Hindlimb muscle (tissue), 1 donor: Measurements from ENCODE around the gene IGFBP3. TPM values are rescaled to one million over a fixed set of nuclear protein-coding genes. Genes with fewer than 3 reads are reported as not detected.
"Not testable (repeated sequence)": the region's sequence is repeated elsewhere in the genome, so short reads cannot be mapped to it uniquely, and the experiment has no call there.

Experiments used
- DNase-seq: peaks from one replicate; pipeline ENCODE4 v3.0.0-alpha.2; 2013
- polyA plus RNA-seq: library from polyadenylated mRNA; unstranded; fragments of 120-200 nt; gene quantifications from one replicate; pipeline ENCODE4 v1.2.1, GENCODE V29; 2013; ENCODE audit not compliant: insufficient read length

Gene IGFBP3
- polyA plus RNA-seq: 268 TPM

- peak; percentile 89 for DNase-seq
Measured at GRCh38 chr7:45920502-45921380, at the start of gene IGFBP3. IGFBP3 (minus strand) TSS chr7:45921272; CDS start chr7:45921140, 132 bp downstream.

- DNase-seq: no peak
Measured at GRCh38 chr7:45970454-45970853, 49.4 kb upstream of the IGFBP3 start.

- DNase-seq: no peak
Measured at GRCh38 chr7:45969940-45970339, 48.9 kb upstream of the IGFBP3 start.

GRCh38 chr7:45968856-45969541 lies 47.9 kb upstream of the IGFBP3 start:
- no peak for DNase-seq

GRCh38 chr7:45968312-45968711 lies 47.2 kb upstream of the IGFBP3 start:
- no peak for DNase-seq

GRCh38 chr7:45967591-45968157 lies 46.6 kb upstream of the IGFBP3 start:
- DNase-seq: no peak

- DNase-seq: no peak
Measured at GRCh38 chr7:45962861-45963260, 41.8 kb upstream of the IGFBP3 start.

- no peak for DNase-seq
Measured at GRCh38 chr7:45957721-45958120, 36.6 kb upstream of the IGFBP3 start.

GRCh38 chr7:45955286-45955685 lies 34.2 kb upstream of the IGFBP3 start:
- DNase-seq: no peak

- DNase-seq: not testable (repeated sequence)
Measured at GRCh38 chr7:45953055-45953454, 32.0 kb upstream of the IGFBP3 start.

GRCh38 chr7:45944058-45944457 lies 23.0 kb upstream of the IGFBP3 start:
- no peak for DNase-seq

- DNase-seq: no peak
Measured at GRCh38 chr7:45940939-45941338, 19.9 kb upstream of the IGFBP3 start.

GRCh38 chr7:45940237-45940781 lies 19.2 kb upstream of the IGFBP3 start:
- DNase-seq: not testable (repeated sequence)

- DNase-seq: no peak
Measured at GRCh38 chr7:45939574-45939973, 18.5 kb upstream of the IGFBP3 start.

- no peak for DNase-seq
Measured at GRCh38 chr7:45938626-45939302, 17.7 kb upstream of the IGFBP3 start.

GRCh38 chr7:45937862-45938261 lies 16.8 kb upstream of the IGFBP3 start:
- DNase-seq: no peak

- no peak for DNase-seq
Measured at GRCh38 chr7:45937301-45937700, 16.2 kb upstream of the IGFBP3 start.

GRCh38 chr7:45930967-45931366 lies 9.9 kb upstream of the IGFBP3 start:
- no peak for DNase-seq

GRCh38 chr7:45927721-45928120 lies 6.6 kb upstream of the IGFBP3 start:
- DNase-seq: no peak

- DNase-seq: no peak
Measured at GRCh38 chr7:45924283-45924682, 3.2 kb upstream of the IGFBP3 start.

GRCh38 chr7:45923818-45924217 lies 2.7 kb upstream of the IGFBP3 start:
- no peak for DNase-seq

- DNase-seq: peak; percentile 83
Measured at GRCh38 chr7:45923290-45923689, 2.2 kb upstream of the IGFBP3 start.

GRCh38 chr7:45922810-45923209 lies 1.7 kb upstream of the IGFBP3 start:
- DNase-seq: peak; percentile 37
